Vagina (tissue), 2 donors: ENCODE data around the gene ZNF263. TPM values are rescaled to one million over a fixed set of nuclear protein-coding genes. Genes with fewer than 3 reads are reported as not detected.

Experiments
- DNase-seq, 2 donors: peaks; one replicate each; pipeline ENCODE4 v3.0.0-alpha.2; 2017; ENCODE audit errors: extremely low spot score in 2 of 2
- H3K27ac ChIP-seq: fragments of 200-600 bp; sonication (generic); one replicate; pipeline ENCODE4 v1.5.1; 2019
- H3K27me3 ChIP-seq: fragments of 200-600 bp; sonication (generic); one replicate; pipeline ENCODE4 v1.5.1; 2019
- H3K36me3 ChIP-seq, 2 donors: fragments of 200-600 bp; sonication (generic); one replicate each; pipeline ENCODE4 v1.5.1; 2017 to 2019
- H3K4me1 ChIP-seq: fragments of 200-600 bp; sonication (generic); one replicate; pipeline ENCODE4 v1.5.1; 2019
- H3K4me3 ChIP-seq, 2 donors: fragments of 200-600 bp; sonication (generic); 1 replicate in 1 of 2; 2 replicates in 1 of 2; pipeline ENCODE4 v1.5.1; 2016 to 2019
- H3K9me3 ChIP-seq: fragments of 200-600 bp; sonication (generic); one replicate; pipeline ENCODE4 v1.5.1; 2019
- CTCF ChIP-seq, 3 experiments: fragments of 450-650 bp in 2 of 3; fragments of 200-600 bp in 1 of 3; sonication (generic) in 1 of 3; IDR thresholded peaks; one replicate each; pipeline ENCODE4 v1.5.1; 2017 to 2019; ENCODE audit warnings: antibody characterized with exemption in 3 of 3, mild to moderate bottlenecking in 2 of 3, moderate library complexity in 2 of 3
- POLR2A ChIP-seq, 2 donors: fragments of 450-650 bp; IDR thresholded peaks; one replicate each; pipeline ENCODE4 v1.6.1; 2017; ENCODE audit warnings: antibody characterized with exemption in 2 of 2, mild to moderate bottlenecking in 2 of 2, moderate library complexity in 2 of 2
- POLR2AphosphoS5 ChIP-seq, 2 donors: sonication (generic); formaldehyde crosslinking; IDR thresholded peaks; one replicate each; pipeline ENCODE4 v1.9.0; 2017; ENCODE audit warnings: antibody characterized with exemption in 2 of 2, mild to moderate bottlenecking in 2 of 2, low read depth in 1 of 2; ENCODE audit not compliant: insufficient read depth in 1 of 2
- intact Hi-C: fragments of 100-400 bp; cut with DNase I; formaldehyde crosslinking; loops from one replicate; pipeline ENCODE4 v1.15.1; 2023
- total RNA-seq: library from RNA; depleted of rRNA; stranded (reverse); fragments of >200 nt; gene quantifications from one replicate; pipeline ENCODE4 v1.2.3, GENCODE V29; 2016

ZNF263 gene
- total RNA-seq, 1 donor from 2014 or later: 29.7 TPM

DNA sequence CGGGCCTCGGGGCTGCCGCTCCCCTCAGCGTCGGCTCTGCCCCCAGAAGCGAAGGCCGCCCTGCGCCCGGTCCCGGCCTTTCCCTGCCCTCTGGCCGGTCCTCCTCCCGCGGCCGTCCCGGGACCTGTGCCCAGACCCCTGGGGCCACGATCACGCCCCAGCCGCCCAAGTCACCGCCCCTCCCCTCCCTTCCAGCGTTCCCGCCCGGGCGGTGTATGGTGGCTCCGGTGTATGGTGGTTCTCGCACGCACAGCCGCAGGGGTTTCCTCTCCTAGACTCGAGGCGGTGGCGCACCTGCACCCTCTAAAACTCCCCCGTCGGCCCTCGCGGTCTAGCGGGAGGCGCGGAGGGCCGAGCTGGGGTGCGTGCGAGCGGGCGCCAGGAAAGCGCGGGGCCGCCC lies 11.9 kb downstream of the ZNF263 start:
- intact Hi-C loops: no loop called here
- peaks cover 3 to 56% of the 10 kb centered on the region in 2 donors for H3K36me3 ChIP-seq
- H3K4me1 ChIP-seq: no peaks in the 10 kb centered on the region

GRCh38 chr16:3295783-3296182 lies 12.5 kb downstream of the ZNF263 start:
- H3K27ac ChIP-seq: no peak overlapping the region
- H3K36me3 ChIP-seq: peaks cover 0 to 56% of the 10 kb centered on the region in 2 donors
- no peak for DNase-seq
- no peaks in the 10 kb centered on the region for H3K4me1 ChIP-seq
- H3K9me3 ChIP-seq: peaks cover 54% of the 10 kb centered on the region
- TF ChIP-seq POLR2AphosphoS5 (IDR thresholded peaks at IDR 0.05; ENCODE audit: insufficient read depth in 1 of 2, low read depth in 1 of 2) (no peak), CTCF (IDR thresholded peaks at IDR 0.05) (no peak), POLR2A (IDR thresholded peaks at IDR 0.05) (no peak)
- no peak overlapping the region for H3K4me3 ChIP-seq
- H3K27me3 ChIP-seq: no peaks in the 10 kb centered on the region
- intact Hi-C loops: no loop called here

More for the DNA sequence above, 11.9 kb downstream of the ZNF263 start:
- no peak for DNase-seq
- H3K27me3 ChIP-seq: no peaks in the 10 kb centered on the region
- H3K9me3 ChIP-seq: peaks cover 58% of the 10 kb centered on the region
- H3K4me3 ChIP-seq: no peak overlapping the region
- TF ChIP-seq POLR2AphosphoS5 (IDR thresholded peaks at IDR 0.05; ENCODE audit: insufficient read depth in 1 of 2, low read depth in 1 of 2) (no peak), POLR2A (IDR thresholded peaks at IDR 0.05) (no peak), CTCF (IDR thresholded peaks at IDR 0.05) (no peak)
- H3K27ac ChIP-seq: no peak overlapping the region

DNA sequence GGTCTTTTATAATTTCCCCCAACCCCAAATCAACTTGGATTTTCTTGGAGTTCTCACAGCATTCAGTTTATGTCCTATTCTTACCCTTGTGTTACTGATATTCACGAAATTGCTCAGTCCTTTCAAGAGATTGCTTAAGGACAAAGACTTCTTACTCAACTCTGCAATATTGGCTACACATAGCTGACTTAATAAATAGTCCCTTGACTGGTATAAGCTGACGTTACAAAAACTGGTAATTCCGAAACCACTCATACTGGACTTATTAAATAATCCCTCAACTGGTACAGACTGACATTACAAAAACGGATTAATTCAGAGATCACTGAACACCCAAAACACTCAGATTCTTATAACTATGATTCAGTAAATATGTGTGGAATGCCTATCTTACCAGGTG lies 21.1 kb downstream of the ZNF263 start:
- H3K27ac ChIP-seq: no peak overlapping the region
- no peak for DNase-seq
- H3K4me1 ChIP-seq: peaks cover 15% of the 10 kb centered on the region
- H3K4me3 ChIP-seq: peak overlapping the region; percentile 79 to 81
- H3K9me3 ChIP-seq: peaks cover 46% of the 10 kb centered on the region
- TF ChIP-seq POLR2AphosphoS5 (IDR thresholded peaks at IDR 0.05; ENCODE audit: insufficient read depth in 1 of 2, low read depth in 1 of 2) (no peak), CTCF (IDR thresholded peaks at IDR 0.05) (no peak), POLR2A (IDR thresholded peaks at IDR 0.05) (no peak)
- intact Hi-C loops: no loop called here
- no peaks in the 10 kb centered on the region for H3K27me3 ChIP-seq
- peaks cover 0 to 72% of the 10 kb centered on the region in 2 donors for H3K36me3 ChIP-seq

DNA sequence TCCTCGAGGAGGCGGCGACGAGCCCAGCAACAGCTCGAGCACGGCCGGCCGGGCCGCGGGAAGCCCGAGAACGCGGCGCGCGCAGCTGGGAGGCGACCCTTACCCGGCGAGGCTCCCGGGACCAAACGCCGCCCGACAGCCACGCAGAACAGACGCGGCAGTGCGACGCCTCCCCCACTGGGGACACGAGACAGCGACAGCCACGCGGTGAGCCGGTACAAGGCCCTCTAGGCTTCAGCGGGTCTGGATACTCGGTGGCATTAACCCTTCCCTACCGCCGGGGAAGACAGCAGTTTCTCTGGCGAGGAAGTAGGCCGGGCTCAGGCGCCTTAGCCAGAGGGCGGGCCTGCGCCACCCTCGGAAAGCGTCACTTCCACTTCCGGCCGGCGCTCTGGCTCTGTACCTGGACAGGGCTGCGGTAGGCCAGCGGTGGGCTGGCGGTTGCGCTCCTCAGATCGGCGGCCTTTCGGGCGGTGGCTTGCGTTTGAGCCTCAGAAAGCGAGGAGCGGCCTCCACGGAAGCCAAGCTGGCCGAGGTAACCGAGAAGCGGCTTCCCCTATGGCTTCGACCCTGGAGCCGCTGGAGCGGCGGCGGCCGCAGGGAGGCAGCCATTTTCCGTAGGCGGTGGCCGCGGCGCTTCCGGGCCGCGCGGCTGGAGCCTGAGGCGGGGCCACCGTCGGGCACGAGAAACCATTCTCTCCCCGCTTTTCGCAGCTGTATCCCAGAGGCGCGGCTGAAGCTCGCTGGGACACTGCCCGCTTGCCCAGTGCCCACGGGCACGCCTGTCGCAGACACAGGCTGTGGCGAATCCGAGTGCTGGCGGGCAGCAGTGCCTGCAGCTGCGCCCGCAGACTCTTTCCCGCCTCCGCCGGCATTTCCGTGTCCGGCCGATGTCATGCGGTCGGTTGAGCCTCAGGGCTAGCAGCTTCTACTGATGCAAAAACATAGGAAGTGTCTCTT lies 22.1 kb downstream of the ZNF263 start, which contains the start of the genes TIGD7 and ZNF75A:
TSS of gene TIGD7 (minus strand) at position 322 of the 960 bp plus-strand sequence. CDS start 4,816 bp downstream, outside the sequence.
TSS of gene ZNF75A (plus strand) at position 389 of the 960 bp plus-strand sequence. CDS start 2,932 bp downstream, outside the sequence.
- TF ChIP-seq POLR2A (IDR thresholded peaks at IDR 0.05) (peak in 1 of 2 donors; percentile 52), CTCF (IDR thresholded peaks at IDR 0.05) (peak in 2 of 3 experiments; percentile 16 to 45), POLR2AphosphoS5 (IDR thresholded peaks at IDR 0.05; ENCODE audit: insufficient read depth in 1 of 2, low read depth in 1 of 2) (peak; percentile 55 to 95)
- Histone ChIP-seq H3K27ac (peak within 1 kb of the TSS; percentile 74), H3K4me3 (peak within 1 kb of the TSS; percentile 79 to 81), H3K36me3 (peaks cover 0 to 71% of the 10 kb centered on the region in 2 donors), H3K9me3 (peaks cover 44% of the 10 kb centered on the region), H3K27me3 (no peaks in the 10 kb centered on the region), H3K4me1 (peaks cover 15% of the 10 kb centered on the region)
- intact Hi-C loops: no loop called here
- DNase-seq: no peak
